ENCODE measurements around the gene WSCD2. TPM values are rescaled to one million over a fixed set of nuclear protein-coding genes. Genes with fewer than 3 reads are reported as not detected.

The WSCD2 gene
- total and polyA plus RNA-seq, 2 donors (not counting 1 experiment from before 2014, with no cell fraction given) = 1.1 to 5.9 TPM

- H3K36me3 ChIP-seq (replicated peaks in 1 of 2; ENCODE audit: control extremely low read depth in 1 of 2, control insufficient read depth in 1 of 2, extremely low read depth in 1 of 2, insufficient read depth in 2 of 2, low read length in 1 of 2) = no peaks in the 10 kb centered on the region
- Mint-ChIP-seq H3K27me3 (peaks cover 37% of the 10 kb centered on the region), H3K27ac (peak overlapping the region; percentile 48), H3K9me3 (ENCODE audit: insufficient read depth) (no peaks in the 10 kb centered on the region), H3K4me3 (no peak overlapping the region), H3K4me1 (peaks cover 30% of the 10 kb centered on the region)
- no peak for TF ChIP-seq CTCF (IDR thresholded peaks at IDR 0.05)
- TF ChIP-seq EZH2 (IDR thresholded peaks at IDR 0.05; ENCODE audit: borderline replicate concordance, insufficient read depth, low read depth, low read length, poor library complexity, severe bottlenecking) = no peak
- H3K9ac ChIP-seq (ENCODE audit: low read length) = no peak overlapping the region
- no peak overlapping the region for H3K4me2 ChIP-seq (replicated peaks; ENCODE audit: low read depth, low read length, poor library complexity, severe bottlenecking)
- no peak overlapping the region for H3K4me3 ChIP-seq (ENCODE audit: control extremely low read depth in 1 of 5, extremely low read depth in 1 of 5, insufficient read depth in 1 of 5, low read depth in 2 of 5, low read length in 4 of 5)
- no peaks in the 10 kb centered on the region for H3K79me2 ChIP-seq (ENCODE audit: control insufficient read depth, insufficient read depth, low read length)
- WGBS (ENCODE audit: insufficient coverage) = 66% methylated on average over 5 of the region's 6 CpGs
- DNase-seq (no peak), ATAC-seq (ENCODE audit: low read depth) (no peak)
- H3K27me3 ChIP-seq (replicated peaks in 1 of 4; ENCODE audit: control extremely low read depth in 1 of 4, control insufficient read depth in 3 of 4, insufficient read depth in 4 of 4, low read length in 3 of 4) = peaks cover 0 to 41% (median 17%) of the 10 kb centered on the region in 4 experiments
- no peaks in the 10 kb centered on the region for H4K20me1 ChIP-seq (ENCODE audit: control insufficient read depth, insufficient read depth, low read length, poor library complexity, severe bottlenecking)
- intact Hi-C loops (cut with micrococcal nuclease) = no loop called here
- ChIA-PET POLR2A (no interaction called here), CTCF (interaction anchor here (1.1 kb wide), 1 partner anchor 33 kb away, joined by 3 read pairs; no protein-coding TSS in a partner anchor)
- H3K9me3 ChIP-seq (ENCODE audit: control extremely low read depth in 1 of 3, control insufficient read depth in 2 of 3, insufficient read depth in 1 of 3, low read length in 2 of 3) = peaks cover 0 to 2% (median 0%) of the 10 kb centered on the region in 3 donors
- H3K4me1 ChIP-seq (ENCODE audit: control insufficient read depth in 2 of 2, insufficient read depth in 2 of 2, low read length in 2 of 2) = peaks cover 11 to 14% of the 10 kb centered on the region in 2 donors
- H2AFZ ChIP-seq (ENCODE audit: insufficient read depth, low read depth, low read length, poor library complexity, severe bottlenecking) = no peak overlapping the region
- no peak overlapping the region for H3K27ac ChIP-seq (ENCODE audit: low read length in 2 of 2)
Observed at GRCh38 chr12:108131657-108132126, 2.6 kb downstream of the WSCD2 start.

GRCh38 chr12:108133482-108133881, 4.4 kb downstream of the WSCD2 start:
- Histone ChIP-seq H3K27me3 (replicated peaks in 1 of 4; ENCODE audit: control extremely low read depth in 1 of 4, control insufficient read depth in 3 of 4, insufficient read depth in 4 of 4, low read length in 3 of 4) (peaks cover 0 to 26% (median 9%) of the 10 kb centered on the region in 4 experiments), H3K79me2 (ENCODE audit: control insufficient read depth, insufficient read depth, low read length) (no peaks in the 10 kb centered on the region), H3K9me3 (ENCODE audit: control extremely low read depth in 1 of 3, control insufficient read depth in 2 of 3, insufficient read depth in 1 of 3, low read length in 2 of 3) (peaks cover 0 to 2% (median 0%) of the 10 kb centered on the region in 3 donors), H3K4me2 (replicated peaks; ENCODE audit: low read depth, low read length, poor library complexity, severe bottlenecking) (no peak overlapping the region), H4K20me1 (ENCODE audit: control insufficient read depth, insufficient read depth, low read length, poor library complexity, severe bottlenecking) (no peaks in the 10 kb centered on the region), H3K9ac (ENCODE audit: low read length) (no peak overlapping the region), H3K4me1 (ENCODE audit: control insufficient read depth in 2 of 2, insufficient read depth in 2 of 2, low read length in 2 of 2) (peaks cover 10 to 13% of the 10 kb centered on the region in 2 donors), H3K36me3 (replicated peaks in 1 of 2; ENCODE audit: control extremely low read depth in 1 of 2, control insufficient read depth in 1 of 2, extremely low read depth in 1 of 2, insufficient read depth in 2 of 2, low read length in 1 of 2) (no peaks in the 10 kb centered on the region), H3K4me3 (ENCODE audit: control extremely low read depth in 1 of 5, extremely low read depth in 1 of 5, insufficient read depth in 1 of 5, low read depth in 2 of 5, low read length in 4 of 5) (no peak overlapping the region), H3K27ac (ENCODE audit: low read length in 2 of 2) (no peak overlapping the region), H2AFZ (ENCODE audit: insufficient read depth, low read depth, low read length, poor library complexity, severe bottlenecking) (no peak overlapping the region)
- no peak overlapping the region for H3K4me3 Mint-ChIP-seq
- H3K27me3 Mint-ChIP-seq = peaks cover 22% of the 10 kb centered on the region
- intact Hi-C loops (cut with micrococcal nuclease) = no loop called here
- TF ChIP-seq CTCF (IDR thresholded peaks at IDR 0.05) = no peak
- TF ChIP-seq EZH2 (IDR thresholded peaks at IDR 0.05; ENCODE audit: borderline replicate concordance, insufficient read depth, low read depth, low read length, poor library complexity, severe bottlenecking) = no peak
- H3K9me3 Mint-ChIP-seq (ENCODE audit: insufficient read depth) = no peaks in the 10 kb centered on the region
- ChIA-PET POLR2A (no interaction called here), CTCF (interaction anchor here (0.6 kb wide), 1 partner anchor 9 kb away, joined by 3 read pairs; no protein-coding TSS in a partner anchor)
- H3K4me1 Mint-ChIP-seq = peaks cover 29% of the 10 kb centered on the region
- DNase-seq = no peak
- no peak overlapping the region for H3K27ac Mint-ChIP-seq
- 93% methylated on average over 5 of the region's 7 CpGs for WGBS (ENCODE audit: insufficient coverage)
- ATAC-seq (ENCODE audit: low read depth) = no peak
